ENCODE measurements around the gene TAF7.

Gene TAF7

GRCh38 chr5:141298376-141298775 lies 22.2 kb downstream of the TAF7 start:
- no peak for DNase-seq (ENCODE audit: low read depth)
- no peaks in the 10 kb centered on the region for H3K4me1 ChIP-seq (ENCODE audit: control insufficient read depth, insufficient read depth, low read length)

DNA sequence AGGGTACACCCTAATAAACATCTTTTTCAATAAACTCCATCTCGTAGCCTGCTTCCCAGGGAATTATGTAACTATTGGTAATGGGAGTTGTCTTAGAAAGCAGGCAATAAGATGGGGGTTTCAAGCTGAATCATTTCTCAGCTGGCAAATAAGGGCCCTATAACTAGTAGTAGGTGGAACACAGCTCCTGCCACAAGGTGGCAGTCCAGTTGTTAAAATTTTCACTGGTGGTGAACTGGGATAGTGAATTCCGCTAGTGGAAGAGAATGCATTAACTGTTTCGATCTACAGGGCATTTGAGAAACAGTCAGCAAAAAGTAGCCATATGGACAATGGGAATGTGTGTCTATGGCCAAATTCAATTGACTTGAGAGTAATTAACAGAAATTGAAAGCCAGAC lies 47.7 kb downstream of the TAF7 start:
- H3K9ac ChIP-seq (ENCODE audit: low read length) = no peak overlapping the region
- H3K9me3 ChIP-seq (ENCODE audit: control insufficient read depth, low read length) = peaks cover 91% of the 10 kb centered on the region
- H3K36me3 ChIP-seq (ENCODE audit: control insufficient read depth, insufficient read depth, low read length, severe bottlenecking) = peaks cover under 1% of the 10 kb centered on the region
- H3K4me3 ChIP-seq (ENCODE audit: low read length) = no peak overlapping the region
- H3K27me3 ChIP-seq (replicated peaks; ENCODE audit: control insufficient read depth, insufficient read depth, low read length) = no peaks in the 10 kb centered on the region
- H3K4me1 ChIP-seq (ENCODE audit: control insufficient read depth, insufficient read depth, low read length) = no peaks in the 10 kb centered on the region
- DNase-seq (ENCODE audit: low read depth) = no peak

More at GRCh38 chr5:141298376-141298775, 22.2 kb downstream of the TAF7 start:
- Histone ChIP-seq H3K36me3 (ENCODE audit: control insufficient read depth, insufficient read depth, low read length, severe bottlenecking) (peaks cover 5% of the 10 kb centered on the region), H3K9ac (ENCODE audit: low read length) (no peak overlapping the region), H3K4me3 (ENCODE audit: low read length) (no peak overlapping the region), H3K9me3 (ENCODE audit: control insufficient read depth, low read length) (peaks cover 45% of the 10 kb centered on the region), H3K27me3 (replicated peaks; ENCODE audit: control insufficient read depth, insufficient read depth, low read length) (no peaks in the 10 kb centered on the region)

DNA sequence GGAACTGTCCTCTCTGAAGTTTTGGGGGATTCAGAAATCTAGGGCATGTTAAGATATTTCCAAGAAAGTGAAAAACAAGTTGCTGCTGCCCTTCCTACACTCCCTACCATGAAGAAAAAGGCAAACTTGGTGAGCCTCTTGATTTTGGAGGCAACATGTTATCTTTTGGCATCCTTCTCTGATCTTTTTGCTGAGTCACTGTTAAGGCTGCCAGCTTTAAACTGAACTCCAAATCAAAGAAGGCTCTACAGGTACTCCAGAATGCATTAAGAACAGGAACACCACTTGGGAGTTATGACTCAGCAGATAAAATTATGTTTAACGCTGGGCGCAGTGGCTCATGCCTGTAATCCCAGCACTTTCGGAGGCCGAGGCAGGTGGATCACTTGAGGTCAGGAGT lies 51.4 kb downstream of the TAF7 start:
- Histone ChIP-seq H3K36me3 (ENCODE audit: control insufficient read depth, insufficient read depth, low read length, severe bottlenecking) (peaks cover 14% of the 10 kb centered on the region), H3K9ac (ENCODE audit: low read length) (no peak overlapping the region), H3K9me3 (ENCODE audit: control insufficient read depth, low read length) (peaks cover 99% of the 10 kb centered on the region), H3K4me1 (ENCODE audit: control insufficient read depth, insufficient read depth, low read length) (no peaks in the 10 kb centered on the region), H3K4me3 (ENCODE audit: low read length) (peak overlapping the region; percentile 46), H3K27me3 (replicated peaks; ENCODE audit: control insufficient read depth, insufficient read depth, low read length) (no peaks in the 10 kb centered on the region)
- DNase-seq (ENCODE audit: low read depth) = no peak
